Neural cell (in vitro differentiated cells): ENCODE data around the gene PPP1CA. TPM values are rescaled to one million over a fixed set of nuclear protein-coding genes. Genes with fewer than 3 reads are reported as not detected.

Experiments
- H2AFZ ChIP-seq: fragments of 200-600, 300-800 bp; sonication (generic), shearing (Covaris generic); 2 replicates; pipeline ENCODE4 v1.6.0; 2014; ENCODE audit warnings: low read depth, mild to moderate bottlenecking, antibody characterized with exemption, low read length, moderate library complexity
- H3F3A ChIP-seq: fragments of 200-600 bp; shearing (Covaris generic); 2 replicates; pipeline ENCODE4 v1.6.1; 2016; ENCODE audit warnings: mild to moderate bottlenecking, moderate library complexity, mixed read lengths, antibody characterized with exemption, low read length; ENCODE audit not compliant: insufficient read depth, poor library complexity, severe bottlenecking
- H3K27ac ChIP-seq: fragments of 200-600, 300-800 bp; sonication (generic), shearing (Covaris generic); 2 replicates; pipeline ENCODE4 v1.5.1; 2014; ENCODE audit warnings: mild to moderate bottlenecking, low read length, moderate library complexity
- H3K27me3 ChIP-seq: fragments of 300-800, 200-600 bp; sonication (generic), shearing (Covaris generic); 2 replicates; pipeline ENCODE4 v1.6.0; 2014; ENCODE audit warnings: mild to moderate bottlenecking, low read depth, low read length, moderate library complexity; ENCODE audit not compliant: insufficient read depth
- H3K36me3 ChIP-seq: fragments of 300-800, 200-600 bp; sonication (generic), shearing (Covaris generic); 2 replicates; pipeline ENCODE4 v1.5.1; 2014; ENCODE audit warnings: mild to moderate bottlenecking, antibody characterized with exemption, low read length, moderate library complexity; ENCODE audit not compliant: insufficient read depth
- H3K4me2 ChIP-seq: fragments of 300-800, 200-600 bp; sonication (generic), shearing (Covaris generic); 2 replicates; pipeline ENCODE4 v1.6.0; 2014; ENCODE audit warnings: mild to moderate bottlenecking, low read length
- H3K4me3 ChIP-seq: fragments of 300-800, 200-600 bp; sonication (generic), shearing (Covaris generic); 2 replicates; pipeline ENCODE4 v1.5.1; 2014; ENCODE audit warnings: mild to moderate bottlenecking, low read length, moderate library complexity
- H3K79me2 ChIP-seq: fragments of 200-600 bp; shearing (Covaris generic); replicated peaks from 2 replicates; pipeline ENCODE4 v1.6.0; 2014; ENCODE audit warnings: mild to moderate bottlenecking, low read length, moderate library complexity; ENCODE audit not compliant: insufficient read depth
- H3K9ac ChIP-seq: fragments of 300-800, 200-600 bp; sonication (generic), shearing (Covaris generic); 2 replicates; pipeline ENCODE4 v1.6.1; 2016; ENCODE audit warnings: mild to moderate bottlenecking, low read length, mixed read lengths
- H3K9me2 ChIP-seq: fragments of 200-600 bp; shearing (Covaris generic); 2 replicates; pipeline ENCODE4 v1.6.1; 2016; ENCODE audit warnings: mild to moderate bottlenecking, low read length, mixed read lengths; ENCODE audit not compliant: insufficient read depth
- H3K9me3 ChIP-seq: fragments of 200-600, 300-800 bp; sonication (generic), shearing (Covaris generic); 2 replicates; pipeline ENCODE4 v1.6.1; 2016; ENCODE audit warnings: mild to moderate bottlenecking, mixed run types, low read length, moderate library complexity, mixed read lengths
- H4K20me1 ChIP-seq: fragments of 200-600 bp; shearing (Covaris generic); 2 replicates; pipeline ENCODE4 v1.6.1; 2016; ENCODE audit warnings: mild to moderate bottlenecking, mixed run types; ENCODE audit not compliant: insufficient read depth
- EP300 ChIP-seq: fragments of 450-650 bp; conservative IDR thresholded peaks from 2 replicates; pipeline ENCODE4 v1.6.1; 2014; ENCODE audit warnings: antibody characterized with exemption, mild to moderate bottlenecking, moderate library complexity; ENCODE audit not compliant: poor library complexity, severe bottlenecking
- EZH2 ChIP-seq: fragments of 200-600, 300-800 bp; shearing (Covaris generic), sonication (generic); IDR thresholded peaks from 2 replicates; pipeline ENCODE4 v1.6.1; 2014; ENCODE audit warnings: antibody characterized with exemption, low read length, borderline replicate concordance, mild to moderate bottlenecking; ENCODE audit not compliant: insufficient read depth, poor library complexity, severe bottlenecking
- MXI1 ChIP-seq: fragments of 450-650 bp; conservative IDR thresholded peaks from 2 replicates; pipeline ENCODE4 v1.6.1; 2014; ENCODE audit warnings: antibody characterized with exemption, mild to moderate bottlenecking; ENCODE audit not compliant: poor library complexity, severe bottlenecking
- POLR2AphosphoS5 ChIP-seq: IDR thresholded peaks from 2 replicates; pipeline ENCODE4 v1.6.1; 2012
- RAD21 ChIP-seq: fragments of 450-650 bp; conservative IDR thresholded peaks from 2 replicates; pipeline ENCODE4 v1.6.1; 2014; ENCODE audit warnings: antibody characterized with exemption, mild to moderate bottlenecking, moderate library complexity
- SMC3 ChIP-seq: fragments of 450-650 bp; conservative IDR thresholded peaks from 2 replicates; pipeline ENCODE4 v1.6.1; 2014; ENCODE audit warnings: antibody characterized with exemption, mild to moderate bottlenecking, moderate library complexity; ENCODE audit not compliant: poor library complexity
- TAF1 ChIP-seq: IDR thresholded peaks from 2 replicates; pipeline ENCODE4 v1.6.1; 2012; ENCODE audit warnings: low read depth
- polyA plus RNA-seq: library from polyadenylated mRNA; depleted of rRNA; stranded (reverse); fragments of >200 nt; gene quantifications from 2 replicates; pipeline ENCODE4 v1.2.3, GENCODE V29; 2014
- TF ChIP-seq, protein P1 (sequence below): IDR thresholded peaks from 2 replicates; pipeline ENCODE4 v1.6.1; 2012; ENCODE audit warnings: borderline replicate concordance
- TF ChIP-seq, protein P2 (sequence below): fragments of 450-650 bp; IDR thresholded peaks from 2 replicates; pipeline ENCODE4 v1.5.1; 2014; ENCODE audit warnings: antibody characterized with exemption, mild to moderate bottlenecking, moderate library complexity; ENCODE audit not compliant: poor library complexity, severe bottlenecking

PPP1CA gene
- polyA plus RNA-seq, 1 donor from 2014 or later, result 106 TPM

DNA sequence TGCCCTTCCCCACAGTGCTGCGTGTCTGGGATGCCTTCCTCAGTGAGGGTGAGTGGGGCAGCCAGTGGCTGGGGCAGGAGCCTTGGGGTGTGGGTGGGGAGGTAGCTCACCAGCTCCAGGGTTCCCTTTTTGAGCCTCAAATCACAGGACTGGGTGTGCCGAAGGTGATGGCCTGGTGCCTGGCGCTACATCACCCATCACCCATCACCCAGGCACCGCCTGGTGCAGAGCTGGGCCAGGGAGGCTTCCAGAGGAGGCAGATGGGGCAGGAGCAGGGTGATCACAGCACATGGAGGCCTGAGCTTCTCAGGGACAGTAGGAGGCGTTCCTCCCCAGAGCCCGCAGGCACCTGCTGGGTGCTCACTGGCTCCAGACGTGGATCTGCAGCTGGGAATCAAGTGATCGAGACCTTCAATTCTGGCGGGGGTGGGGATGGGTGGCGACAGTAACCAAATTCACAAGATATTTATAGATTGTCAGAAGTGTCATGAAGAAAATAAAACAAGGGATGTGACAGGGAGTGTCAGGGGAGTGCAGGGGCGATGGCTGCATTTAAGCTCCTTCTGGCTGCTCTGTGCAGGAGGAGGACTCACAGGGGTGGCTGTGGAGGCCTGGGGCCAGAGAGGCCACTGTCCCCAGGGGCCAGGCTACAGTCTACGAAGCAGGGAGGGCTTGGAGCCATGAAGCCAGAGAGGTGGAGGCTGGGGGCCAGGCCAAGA lies 5.5 kb upstream of the PPP1CA start:
- Histone ChIP-seq H3F3A (no peaks in the 10 kb centered on the region), H3K27me3 (no peaks in the 10 kb centered on the region), H3K9ac (no peak overlapping the region), H4K20me1 (no peaks in the 10 kb centered on the region), H3K9me2 (no peaks in the 10 kb centered on the region), H3K9me3 (no peaks in the 10 kb centered on the region), H2AFZ (no peak overlapping the region), H3K4me2 (no peak overlapping the region), H3K4me3 (no peak overlapping the region), H3K79me2 (no peaks in the 10 kb centered on the region), H3K27ac (no peak overlapping the region), H3K36me3 (no peaks in the 10 kb centered on the region)
- TF ChIP-seq POLR2AphosphoS5, result no peak
- TF ChIP-seq SMC3, result no peak
- TF ChIP-seq MXI1, result no peak
- TF ChIP-seq TAF1, result no peak
- TF ChIP-seq, protein P1, sequence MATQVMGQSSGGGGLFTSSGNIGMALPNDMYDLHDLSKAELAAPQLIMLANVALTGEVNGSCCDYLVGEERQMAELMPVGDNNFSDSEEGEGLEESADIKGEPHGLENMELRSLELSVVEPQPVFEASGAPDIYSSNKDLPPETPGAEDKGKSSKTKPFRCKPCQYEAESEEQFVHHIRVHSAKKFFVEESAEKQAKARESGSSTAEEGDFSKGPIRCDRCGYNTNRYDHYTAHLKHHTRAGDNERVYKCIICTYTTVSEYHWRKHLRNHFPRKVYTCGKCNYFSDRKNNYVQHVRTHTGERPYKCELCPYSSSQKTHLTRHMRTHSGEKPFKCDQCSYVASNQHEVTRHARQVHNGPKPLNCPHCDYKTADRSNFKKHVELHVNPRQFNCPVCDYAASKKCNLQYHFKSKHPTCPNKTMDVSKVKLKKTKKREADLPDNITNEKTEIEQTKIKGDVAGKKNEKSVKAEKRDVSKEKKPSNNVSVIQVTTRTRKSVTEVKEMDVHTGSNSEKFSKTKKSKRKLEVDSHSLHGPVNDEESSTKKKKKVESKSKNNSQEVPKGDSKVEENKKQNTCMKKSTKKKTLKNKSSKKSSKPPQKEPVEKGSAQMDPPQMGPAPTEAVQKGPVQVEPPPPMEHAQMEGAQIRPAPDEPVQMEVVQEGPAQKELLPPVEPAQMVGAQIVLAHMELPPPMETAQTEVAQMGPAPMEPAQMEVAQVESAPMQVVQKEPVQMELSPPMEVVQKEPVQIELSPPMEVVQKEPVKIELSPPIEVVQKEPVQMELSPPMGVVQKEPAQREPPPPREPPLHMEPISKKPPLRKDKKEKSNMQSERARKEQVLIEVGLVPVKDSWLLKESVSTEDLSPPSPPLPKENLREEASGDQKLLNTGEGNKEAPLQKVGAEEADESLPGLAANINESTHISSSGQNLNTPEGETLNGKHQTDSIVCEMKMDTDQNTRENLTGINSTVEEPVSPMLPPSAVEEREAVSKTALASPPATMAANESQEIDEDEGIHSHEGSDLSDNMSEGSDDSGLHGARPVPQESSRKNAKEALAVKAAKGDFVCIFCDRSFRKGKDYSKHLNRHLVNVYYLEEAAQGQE, result no peak
- TF ChIP-seq, protein P2, sequence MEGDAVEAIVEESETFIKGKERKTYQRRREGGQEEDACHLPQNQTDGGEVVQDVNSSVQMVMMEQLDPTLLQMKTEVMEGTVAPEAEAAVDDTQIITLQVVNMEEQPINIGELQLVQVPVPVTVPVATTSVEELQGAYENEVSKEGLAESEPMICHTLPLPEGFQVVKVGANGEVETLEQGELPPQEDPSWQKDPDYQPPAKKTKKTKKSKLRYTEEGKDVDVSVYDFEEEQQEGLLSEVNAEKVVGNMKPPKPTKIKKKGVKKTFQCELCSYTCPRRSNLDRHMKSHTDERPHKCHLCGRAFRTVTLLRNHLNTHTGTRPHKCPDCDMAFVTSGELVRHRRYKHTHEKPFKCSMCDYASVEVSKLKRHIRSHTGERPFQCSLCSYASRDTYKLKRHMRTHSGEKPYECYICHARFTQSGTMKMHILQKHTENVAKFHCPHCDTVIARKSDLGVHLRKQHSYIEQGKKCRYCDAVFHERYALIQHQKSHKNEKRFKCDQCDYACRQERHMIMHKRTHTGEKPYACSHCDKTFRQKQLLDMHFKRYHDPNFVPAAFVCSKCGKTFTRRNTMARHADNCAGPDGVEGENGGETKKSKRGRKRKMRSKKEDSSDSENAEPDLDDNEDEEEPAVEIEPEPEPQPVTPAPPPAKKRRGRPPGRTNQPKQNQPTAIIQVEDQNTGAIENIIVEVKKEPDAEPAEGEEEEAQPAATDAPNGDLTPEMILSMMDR, result no peak
- TF ChIP-seq EZH2, result no peak
- no peak for TF ChIP-seq RAD21
- no peak for TF ChIP-seq EP300

DNA sequence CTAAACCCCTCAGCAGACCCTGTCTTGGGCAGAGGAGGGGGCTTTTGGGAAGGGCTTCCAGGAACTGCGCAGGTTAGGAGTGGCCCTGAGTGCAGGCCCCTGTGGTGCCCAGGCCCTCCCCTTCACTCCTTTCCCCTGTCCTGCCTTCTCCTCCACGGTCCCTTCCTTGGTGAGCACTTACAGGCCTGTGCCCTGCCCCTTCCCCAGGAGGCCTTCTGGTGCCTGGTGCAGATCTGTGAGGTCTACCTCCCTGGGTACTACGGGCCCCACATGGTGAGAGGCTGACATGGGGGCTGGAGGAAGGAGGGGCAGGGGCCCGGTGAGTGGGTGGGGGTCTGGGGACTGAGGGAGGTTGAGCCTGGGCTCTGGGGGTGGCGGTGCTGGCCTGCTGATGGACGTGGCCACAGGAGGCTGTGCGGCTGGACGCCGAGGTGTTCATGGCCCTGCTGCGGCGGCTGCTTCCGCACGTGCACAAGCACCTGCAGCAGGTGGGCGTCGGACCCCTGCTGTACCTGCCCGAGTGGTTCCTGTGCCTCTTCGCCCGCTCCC lies 4.8 kb upstream of the PPP1CA start:
- H3K79me2 ChIP-seq, result no peaks in the 10 kb centered on the region

More for the DNA sequence above, 4.8 kb upstream of the PPP1CA start:
- TF ChIP-seq, protein P2, result no peak
- TF ChIP-seq RAD21 (no peak), POLR2AphosphoS5 (no peak), SMC3 (no peak)
- TF ChIP-seq, protein P1, result no peak
- no peak overlapping the region for H3K27ac ChIP-seq
- H2AFZ ChIP-seq, result no peak overlapping the region
- no peaks in the 10 kb centered on the region for H3K36me3 ChIP-seq
- no peaks in the 10 kb centered on the region for H4K20me1 ChIP-seq
- H3K9ac ChIP-seq, result no peak overlapping the region
- no peaks in the 10 kb centered on the region for H3K9me3 ChIP-seq
- H3K4me3 ChIP-seq, result no peak overlapping the region
- no peaks in the 10 kb centered on the region for H3K27me3 ChIP-seq
- H3K9me2 ChIP-seq, result no peaks in the 10 kb centered on the region
- no peak overlapping the region for H3K4me2 ChIP-seq
- H3F3A ChIP-seq, result no peaks in the 10 kb centered on the region
